ENCODE results near the gene NXPH3. TPM values are rescaled to one million over a fixed set of nuclear protein-coding genes. Genes with fewer than 3 reads are reported as not detected.

Gene NXPH3
- total and polyA plus RNA-seq, 2 of the 13 experiments (the other 11 are each of a cell fraction or from before 2014, with no cell fraction given) = 0.04 to 0.58 TPM

- H3K27ac ChIP-seq (ENCODE audit: extremely low read length, insufficient read depth, low read length) = no peak overlapping the region
- H2AFZ ChIP-seq (ENCODE audit: low read length) = no peak overlapping the region
- H3K4me1 ChIP-seq (ENCODE audit: insufficient read depth, low read length) = 0 out of 2 replicates have a peak, but pooled peaks cover 7% of the 10 kb centered on the region
- in situ Hi-C loops (cut with HindIII; ENCODE audit: extremely low pct_ligation_motif_present, low pct_unique_long_range_greater_than_20kb) (no loop called here), intact Hi-C loops (cut with micrococcal nuclease; ENCODE audit: unreplicated experiment) (no loop called here)
- H3K9me3 ChIP-seq (ENCODE audit: low read length) = no peaks in the 10 kb centered on the region
- FAIRE-seq (no peak), ATAC-seq (no peak), DNase-seq (ENCODE audit: low spot score) (no peak)
- H3K4me2 ChIP-seq (ENCODE audit: low read depth, low read length) = no peak overlapping the region
- POLR2A ChIA-PET = no interaction called here
- H3K36me3 ChIP-seq (replicated peaks in 1 of 2; ENCODE audit: control insufficient read depth in 1 of 2, insufficient read depth in 2 of 2, low read length in 2 of 2) = peaks cover 25 to 56% of the 10 kb centered on the region in 2 experiments
- BruUV-seq (replicated peaks) = no TSS peak
- H3K9ac ChIP-seq (ENCODE audit: insufficient read depth, low read depth, low read length) = no peak overlapping the region
- H3K79me2 ChIP-seq (ENCODE audit: insufficient read depth, low read length) = no peaks in the 10 kb centered on the region
- no peak overlapping the region for H3K4me3 ChIP-seq (replicated peaks in 1 of 3; ENCODE audit: insufficient read depth in 1 of 3, low read depth in 2 of 3, low read length in 3 of 3)
- H3K27me3 ChIP-seq (ENCODE audit: control insufficient read depth in 1 of 2, insufficient read depth in 2 of 2, low read length in 2 of 2) = no peaks in the 10 kb centered on the region
- CTCF ChIA-PET (ENCODE audit: low intra/inter-chr PET ratio, low total read pairs) = no interaction called here
- 0 out of 2 replicates have a peak, but pooled peaks cover 3% of the 10 kb centered on the region for H4K20me1 ChIP-seq (ENCODE audit: insufficient read depth, low read length)
- TF ChIP-seq HOXA5 (CRISPR knock-in tag; IDR thresholded peaks at IDR 0.05) (no peak), PHB2 (IDR thresholded peaks at IDR 0.05; ENCODE audit: partially characterized antibody) (no peak), ZNF547 (CRISPR knock-in tag; IDR thresholded peaks at IDR 0.05) (no peak), TERF1 (CRISPR knock-in tag; IDR thresholded peaks at IDR 0.05) (no peak), PHF5A (CRISPR knock-in tag; IDR thresholded peaks at IDR 0.05; ENCODE audit: low read depth, unreplicated experiment) (no peak), ZKSCAN1 (IDR thresholded peaks at IDR 0.05; ENCODE audit: low read length) (no peak), FOSL1 (CRISPR knock-in tag; IDR thresholded peaks at IDR 0.05; ENCODE audit: borderline replicate concordance) (no peak), ZNF891 (CRISPR knock-in tag; IDR thresholded peaks at IDR 0.05) (no peak)
Observed at GRCh38 chr17:49621420-49621819, 45.7 kb downstream of the NXPH3 start.

- 93% methylated on average over 2 of the region's 2 CpGs for whole genome bisulfite sequencing (ENCODE audit: low lambda C conversion rate)
- Histone ChIP-seq H4K20me1 (ENCODE audit: insufficient read depth, low read length) (0 out of 2 replicates have a peak, but pooled peaks cover 3% of the 10 kb centered on the region), H3K4me2 (ENCODE audit: low read depth, low read length) (no peak overlapping the region), H3K36me3 (replicated peaks in 1 of 2; ENCODE audit: control insufficient read depth in 1 of 2, insufficient read depth in 2 of 2, low read length in 2 of 2) (peaks cover 22 to 50% of the 10 kb centered on the region in 2 experiments), H3K79me2 (ENCODE audit: insufficient read depth, low read length) (no peaks in the 10 kb centered on the region), H3K4me1 (ENCODE audit: insufficient read depth, low read length) (0 out of 2 replicates have a peak, but pooled peaks cover 7% of the 10 kb centered on the region), H3K4me3 (replicated peaks in 1 of 3; ENCODE audit: insufficient read depth in 1 of 3, low read depth in 2 of 3, low read length in 3 of 3) (no peak overlapping the region), H3K27me3 (ENCODE audit: control insufficient read depth in 1 of 2, insufficient read depth in 2 of 2, low read length in 2 of 2) (no peaks in the 10 kb centered on the region), H3K9me3 (ENCODE audit: low read length) (no peaks in the 10 kb centered on the region), H3K9ac (ENCODE audit: insufficient read depth, low read depth, low read length) (no peak overlapping the region), H3K27ac (ENCODE audit: extremely low read length, insufficient read depth, low read length) (no peak overlapping the region), H2AFZ (ENCODE audit: low read length) (no peak overlapping the region)
- no peak for ATAC-seq
- intact Hi-C loops (cut with micrococcal nuclease; ENCODE audit: unreplicated experiment) = no loop called here
- ChIA-PET POLR2A (no interaction called here), CTCF (ENCODE audit: low intra/inter-chr PET ratio, low total read pairs) (no interaction called here)
- no TSS peak for BruUV-seq (replicated peaks)
- no peak for FAIRE-seq
- no peak for TF ChIP-seq HIC2 (CRISPR knock-in tag; IDR thresholded peaks at IDR 0.05; ENCODE audit: low read depth)
- no peak for TF ChIP-seq KLF11 (CRISPR knock-in tag; IDR thresholded peaks at IDR 0.05)
- no peak for TF ChIP-seq AGO1 (IDR thresholded peaks at IDR 0.05; ENCODE audit: low read depth, low read length, poor library complexity, severe bottlenecking)
- in situ Hi-C loops (cut with HindIII; ENCODE audit: extremely low pct_ligation_motif_present, low pct_unique_long_range_greater_than_20kb) = no loop called here
- no peak for DNase-seq (ENCODE audit: low spot score)
Observed at GRCh38 chr17:49621946-49622529, 46.4 kb downstream of the NXPH3 start.

Data from HepG2 (cell line).